Transverse colon (tissue), 4 donors: ENCODE measurements around the gene FAM20C. TPM values are rescaled to one million over a fixed set of nuclear protein-coding genes. Genes with fewer than 3 reads are reported as not detected.

Experiments used
- DNase-seq: peaks from one replicate; pipeline ENCODE4 v3.0.0-alpha.2; 2019
- H3K27ac ChIP-seq, 4 donors: fragments of 200-600 bp; sonication (generic); 2 replicates each; pipeline ENCODE4 v1.5.1; 2016 to 2018; ENCODE audit warnings: inconsistent platforms in 4 of 4
- H3K27me3 ChIP-seq: fragments of 200-600 bp; sonication (generic); 2 replicates; pipeline ENCODE4 v1.5.1; 2017; ENCODE audit warnings: inconsistent platforms
- H3K36me3 ChIP-seq, 4 donors: fragments of 200-600 bp; sonication (generic); 2 replicates each; pipeline ENCODE4 v1.5.1; 2017 to 2019; ENCODE audit warnings: inconsistent platforms in 4 of 4
- H3K4me1 ChIP-seq, 4 donors: fragments of 200-600 bp; sonication (generic); 2 replicates each; pipeline ENCODE4 v1.5.1; 2017 to 2020; ENCODE audit warnings: inconsistent platforms in 4 of 4
- H3K4me3 ChIP-seq, 4 donors: fragments of 200-600 bp; sonication (generic); 1 replicate in 1 of 4; 2 replicates in 3 of 4; pipeline versions ENCODE4 v1.5.1 to v1.6.1; 2017 to 2019; ENCODE audit warnings: inconsistent platforms in 4 of 4
- H3K9me3 ChIP-seq, 2 donors: fragments of 200-600 bp; sonication (generic); 2 replicates each; pipeline ENCODE4 v1.5.1; 2017 to 2019; ENCODE audit warnings: inconsistent platforms in 2 of 2
- EP300 ChIP-seq: sonication (generic); formaldehyde crosslinking; IDR thresholded peaks from one replicate; pipeline ENCODE4 v1.6.1; 2017; ENCODE audit warnings: antibody characterized with exemption, low read depth
- POLR2A ChIP-seq: fragments of 450-650 bp; IDR thresholded peaks from one replicate; pipeline ENCODE4 v1.6.1; 2016; ENCODE audit warnings: antibody characterized with exemption, mild to moderate bottlenecking, moderate library complexity
- POLR2AphosphoS5 ChIP-seq, 3 donors: sonication (generic); formaldehyde crosslinking; IDR thresholded peaks; one replicate each; pipeline ENCODE4 v1.6.1; 2016; ENCODE audit warnings: antibody characterized with exemption in 3 of 3
- WGBS, 2 donors: methylation state at CpG; one replicate each; pipeline ENCODE4 v1.1.5; 2018; ENCODE audit warnings: low coverage in 1 of 2; 5-methylcytosine and 5-hydroxymethylcytosine counted together
- in situ Hi-C, 4 donors: fragments of 200-750 bp; cut with MboI; loops; one replicate each; pipeline versions ENCODE4 v1.15.0 to v1.15.1; 2017; ENCODE audit warnings: low sequenced_read_pairs in 3 of 4, low pct_ligation_motif_present in 1 of 4, low pct_unique_long_range_greater_than_20kb in 1 of 4
- intact Hi-C: fragments of 100-400 bp; cut with DNase I; formaldehyde crosslinking; loops from one replicate; pipeline ENCODE4 v1.15.1; 2023; ENCODE audit warnings: low total_unique reads
- total RNA-seq, 4 donors: library from RNA; depleted of rRNA; stranded (reverse); fragments of >200 nt; gene quantifications; one replicate each; pipeline ENCODE4 v1.1.0, GENCODE V29; 2016
- TF ChIP-seq, protein P1 (sequence below), 5 experiments: fragments of 200-600 bp in 3 of 5; fragments of 450-650 bp in 2 of 5; sonication (generic) in 3 of 5; IDR thresholded peaks; 1 replicate in 2 of 5; 2 replicates in 3 of 5; pipeline ENCODE4 v1.5.1; 2016 to 2017; ENCODE audit warnings: antibody characterized with exemption in 5 of 5, inconsistent platforms in 3 of 5, mild to moderate bottlenecking in 2 of 5, moderate library complexity in 1 of 5

Gene FAM20C
- total RNA-seq = 10 to 100 TPM; 10.5 to 62.3 (median 23.5) TPM

DNA sequence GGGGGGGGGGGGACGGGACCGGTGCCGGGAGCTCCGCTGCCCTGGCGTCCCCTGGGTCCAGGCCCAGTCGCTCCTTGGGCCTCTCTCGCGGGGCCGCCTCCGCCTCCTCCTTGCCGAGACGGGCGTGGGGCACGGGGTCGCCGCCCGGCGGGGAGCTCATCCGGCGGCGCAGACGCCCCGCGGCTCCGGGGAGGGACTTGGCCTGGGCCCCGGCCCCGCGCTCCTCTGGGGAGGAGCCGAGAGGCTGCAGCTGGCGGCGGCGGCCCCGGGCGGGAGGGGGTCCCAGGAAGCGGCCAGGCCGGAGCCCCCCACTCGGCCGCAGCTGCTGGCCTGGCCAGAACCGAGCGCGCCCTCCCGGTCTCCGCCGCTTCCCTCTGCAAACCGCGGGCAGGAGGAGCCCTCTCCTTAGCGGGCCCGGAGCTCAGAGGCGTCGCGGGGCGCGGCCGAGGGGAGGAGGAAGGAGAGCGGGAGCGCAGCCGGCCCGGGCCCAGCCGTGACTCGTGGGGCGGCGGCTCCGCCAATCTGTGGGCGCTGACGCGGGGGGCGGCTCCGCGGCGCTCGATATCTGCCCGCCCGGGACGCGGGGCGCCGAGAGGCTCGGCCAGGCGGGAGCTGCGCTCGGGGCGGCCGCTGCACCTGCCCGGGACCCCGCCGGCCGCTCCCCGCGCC lies at the start of gene FAM20C:
TSS of gene FAM20C (plus strand) at position 591 of the 669 bp plus-strand sequence. CDS start 629 bp downstream, outside the sequence.
- H3K4me3 ChIP-seq = peak within 1 kb of the TSS; percentile 54 to 74 (median 59)
- H3K27ac ChIP-seq = peak within 1 kb of the TSS; percentile 86 to 91 (median 88)
- H3K36me3 ChIP-seq = no peaks in the 10 kb centered on the region
- intact Hi-C loops (loop anchor here (5.0 kb wide), 1 partner anchor 40 kb away; no protein-coding TSS in a partner anchor), in situ Hi-C loops (no loop called here)
- WGBS, 2 donors = 1% methylated on average over 13 of the region's 89 CpGs; no CpG with 5 or more reads in 1 of the 2 donors
- H3K9me3 ChIP-seq = no peaks in the 10 kb centered on the region
- H3K27me3 ChIP-seq = peaks cover 16% of the 10 kb centered on the region
- peak; percentile 83 for DNase-seq
- TF ChIP-seq, protein P1, sequence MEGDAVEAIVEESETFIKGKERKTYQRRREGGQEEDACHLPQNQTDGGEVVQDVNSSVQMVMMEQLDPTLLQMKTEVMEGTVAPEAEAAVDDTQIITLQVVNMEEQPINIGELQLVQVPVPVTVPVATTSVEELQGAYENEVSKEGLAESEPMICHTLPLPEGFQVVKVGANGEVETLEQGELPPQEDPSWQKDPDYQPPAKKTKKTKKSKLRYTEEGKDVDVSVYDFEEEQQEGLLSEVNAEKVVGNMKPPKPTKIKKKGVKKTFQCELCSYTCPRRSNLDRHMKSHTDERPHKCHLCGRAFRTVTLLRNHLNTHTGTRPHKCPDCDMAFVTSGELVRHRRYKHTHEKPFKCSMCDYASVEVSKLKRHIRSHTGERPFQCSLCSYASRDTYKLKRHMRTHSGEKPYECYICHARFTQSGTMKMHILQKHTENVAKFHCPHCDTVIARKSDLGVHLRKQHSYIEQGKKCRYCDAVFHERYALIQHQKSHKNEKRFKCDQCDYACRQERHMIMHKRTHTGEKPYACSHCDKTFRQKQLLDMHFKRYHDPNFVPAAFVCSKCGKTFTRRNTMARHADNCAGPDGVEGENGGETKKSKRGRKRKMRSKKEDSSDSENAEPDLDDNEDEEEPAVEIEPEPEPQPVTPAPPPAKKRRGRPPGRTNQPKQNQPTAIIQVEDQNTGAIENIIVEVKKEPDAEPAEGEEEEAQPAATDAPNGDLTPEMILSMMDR (IDR thresholded peaks at IDR 0.05) = no peak
- TF ChIP-seq POLR2A = peak; percentile 46
- peak; percentile 57 to 72 (median 61) for TF ChIP-seq POLR2AphosphoS5 (IDR thresholded peaks at IDR 0.05)
- TF ChIP-seq EP300 = no peak
- H3K4me1 ChIP-seq = peaks cover 0 to 41% (median 25%) of the 10 kb centered on the region in 4 donors

DNA sequence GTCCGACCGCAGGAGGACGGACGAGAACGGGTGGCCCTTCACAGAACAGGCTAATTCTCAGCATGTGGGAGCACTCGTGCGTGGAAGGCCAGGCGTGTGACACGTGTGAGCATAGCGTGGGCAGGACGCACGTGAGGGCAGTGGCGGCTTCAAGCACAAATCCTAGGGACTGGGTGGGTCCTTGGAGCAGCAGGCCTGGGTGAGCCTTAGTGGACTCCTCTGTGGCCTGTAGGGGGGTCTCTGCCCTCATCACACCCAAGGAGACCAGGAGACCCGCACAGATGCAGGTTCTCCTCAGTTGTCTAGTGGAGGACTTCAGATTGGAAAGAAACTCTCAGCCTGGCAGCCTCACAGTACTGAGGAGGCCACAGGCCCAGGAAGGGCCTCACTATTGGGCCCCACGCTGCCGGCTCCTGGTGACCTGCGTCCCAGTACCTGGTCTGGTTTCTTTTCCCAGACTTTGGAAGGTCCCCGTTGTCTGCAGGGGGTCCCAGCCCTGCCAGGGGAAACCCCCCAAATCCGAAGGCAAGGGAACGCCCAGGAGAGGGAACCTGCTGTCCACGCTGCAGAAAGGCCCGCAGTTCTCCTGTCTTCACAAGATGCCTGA lies 49.1 kb upstream of the FAM20C start:
- Histone ChIP-seq H3K27ac (no peak overlapping the region), H3K9me3 (no peaks in the 10 kb centered on the region), H3K4me3 (no peak overlapping the region), H3K36me3 (no peaks in the 10 kb centered on the region), H3K27me3 (no peaks in the 10 kb centered on the region), H3K4me1 (peaks cover 0 to 15% (median 8%) of the 10 kb centered on the region in 4 donors)
- in situ Hi-C loops = no loop called here
- WGBS, 2 donors = 96% methylated on average over 22 of the region's 22 CpGs; no CpG with 5 or more reads in 1 of the 2 donors
- no peak for DNase-seq
- intact Hi-C loops = no loop called here
- TF ChIP-seq POLR2AphosphoS5 (IDR thresholded peaks at IDR 0.05) (no peak), EP300 (no peak), POLR2A (no peak)
- TF ChIP-seq, protein P1 (IDR thresholded peaks at IDR 0.05) = no peak

DNA sequence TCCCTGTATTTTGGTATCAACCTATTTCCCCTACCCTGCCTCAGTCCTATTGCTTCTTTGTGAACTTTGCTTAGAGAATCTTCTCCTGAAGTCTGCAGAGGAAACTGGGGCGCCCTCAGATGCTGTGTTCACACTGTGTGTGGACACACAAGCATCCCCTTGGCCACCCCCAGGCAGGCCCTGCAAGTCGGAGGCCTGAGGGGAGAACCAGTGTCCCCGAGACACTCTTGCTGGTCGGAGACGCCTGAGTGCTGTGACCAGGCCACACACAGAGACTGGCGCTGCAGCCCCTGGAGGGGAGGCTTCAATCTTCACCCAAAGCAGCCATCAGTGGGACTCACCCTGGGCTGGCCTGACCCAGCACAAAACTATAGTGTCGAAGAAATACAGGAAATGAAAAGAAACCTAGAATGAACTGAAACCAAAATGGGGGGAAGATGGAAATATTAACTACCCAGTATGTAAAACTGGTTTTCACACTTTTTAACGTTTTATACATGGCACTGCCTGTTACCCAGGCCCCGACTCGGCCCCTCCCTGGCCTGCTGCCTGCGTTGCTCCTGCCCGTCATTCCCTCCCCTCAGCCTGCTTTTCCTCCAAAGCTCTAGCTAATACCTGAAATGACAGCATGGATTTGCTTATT lies 48.4 kb upstream of the FAM20C start:
- TF ChIP-seq EP300 (no peak), POLR2AphosphoS5 (IDR thresholded peaks at IDR 0.05) (no peak), POLR2A (no peak)
- TF ChIP-seq, protein P1 (IDR thresholded peaks at IDR 0.05) = no peak
- DNase-seq = no peak
- intact Hi-C loops (no loop called here), in situ Hi-C loops (no loop called here)
- WGBS, 2 donors = 81% methylated on average over 11 of the region's 12 CpGs; no CpG with 5 or more reads in 1 of the 2 donors
- H3K4me1 ChIP-seq = peaks cover 0 to 21% (median 8%) of the 10 kb centered on the region in 4 donors
- no peak overlapping the region for H3K27ac ChIP-seq
- H3K4me3 ChIP-seq = no peak overlapping the region
- H3K36me3 ChIP-seq = no peaks in the 10 kb centered on the region
- H3K27me3 ChIP-seq = no peaks in the 10 kb centered on the region
- no peaks in the 10 kb centered on the region for H3K9me3 ChIP-seq

DNA sequence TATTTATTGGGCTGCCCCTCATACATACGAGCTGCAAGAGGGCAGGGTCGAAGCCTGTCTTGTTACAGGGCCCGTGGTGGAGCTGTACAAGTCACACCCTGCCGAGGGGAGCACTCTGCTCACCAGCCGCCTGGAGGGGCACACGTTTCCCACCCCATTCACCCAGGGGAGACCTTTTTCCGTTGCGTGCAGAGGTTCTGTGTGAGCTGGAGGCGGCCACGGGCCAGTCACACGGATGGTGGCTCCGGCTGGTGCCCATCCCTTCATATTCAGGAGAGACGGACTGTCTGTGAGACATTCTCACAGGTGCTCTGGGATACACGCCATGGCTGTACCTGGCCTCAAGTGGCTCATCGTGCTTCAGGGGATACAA lies 47.9 kb upstream of the FAM20C start:
- Histone ChIP-seq H3K27me3 (no peaks in the 10 kb centered on the region), H3K9me3 (no peaks in the 10 kb centered on the region), H3K36me3 (no peaks in the 10 kb centered on the region), H3K4me1 (peaks cover 0 to 21% (median 8%) of the 10 kb centered on the region in 4 donors), H3K27ac (no peak overlapping the region), H3K4me3 (no peak overlapping the region)
- intact Hi-C loops = no loop called here
- no peak for DNase-seq
- TF ChIP-seq POLR2A = no peak
- TF ChIP-seq EP300 = no peak
- TF ChIP-seq POLR2AphosphoS5 (IDR thresholded peaks at IDR 0.05) = no peak
- TF ChIP-seq, protein P1 (IDR thresholded peaks at IDR 0.05) = no peak
- in situ Hi-C loops = no loop called here
- 90 to 100% methylated on average over 1 to 14 of the region's 15 CpGs for WGBS, 2 donors
